WTC11 (cell line): Measurements from ENCODE around the gene RTEL1. TPM values are rescaled to one million over a fixed set of nuclear protein-coding genes. Genes with fewer than 3 reads are reported as not detected.

ENCODE experiments used
- ATAC-seq: fragments of 200-7000 bp; cut with Tn5 transposase; 2 replicates; pipeline ENCODE4 v1.10.0; 2021; ENCODE audit warnings: mild to moderate bottlenecking, moderate library complexity
- CTCF ChIA-PET: fragments of 300-600 bp; sonication (Branson Sonifier 250); formaldehyde crosslinking; loops from one replicate; lab custom pipeline; 2021; ENCODE audit warnings: antibody characterized with exemption; lab: Charles Lee
- POLR2A ChIA-PET: fragments of 350-600 bp; sonication (Branson Sonifier 250); formaldehyde crosslinking; loops from one replicate; lab custom pipeline; 2021; ENCODE audit warnings: antibody characterized with exemption; lab: Charles Lee
- DNase-seq: peaks from one replicate; pipeline ENCODE4 v3.0.0; 2021; ENCODE audit warnings: low spot score
- H3K27ac Mint-ChIP-seq: 2 replicates; pipeline ENCODE4 v1.8.0; 2021; ENCODE audit warnings: mixed read lengths
- H3K27me3 Mint-ChIP-seq: 2 replicates; pipeline ENCODE4 v1.8.0; 2021; ENCODE audit warnings: low read depth, mild to moderate bottlenecking, moderate library complexity, mixed read lengths
- H3K36me3 Mint-ChIP-seq: 2 replicates; pipeline ENCODE4 v1.8.0; 2021; ENCODE audit warnings: mixed read lengths
- H3K4me1 Mint-ChIP-seq: 2 replicates; pipeline ENCODE4 v1.8.0; 2022; ENCODE audit warnings: mixed read lengths
- H3K4me3 Mint-ChIP-seq: 2 replicates; pipeline ENCODE4 v1.8.0; 2021; ENCODE audit warnings: mild to moderate bottlenecking, moderate library complexity, mixed read lengths
- H3K9me3 Mint-ChIP-seq: 2 replicates; pipeline ENCODE4 v1.8.0; 2021; ENCODE audit warnings: mixed read lengths
- ELF4 ChIP-seq: sonication (generic); formaldehyde crosslinking; IDR thresholded peaks from 2 replicates; pipeline ENCODE4 v1.8.1; 2022; ENCODE audit warnings: low read depth, mild to moderate bottlenecking, moderate library complexity, missing genetic modification reagents
- FOXK1 ChIP-seq: sonication (generic); formaldehyde crosslinking; IDR thresholded peaks from 2 replicates; pipeline ENCODE4 v1.8.0; 2022; ENCODE audit warnings: mild to moderate bottlenecking, moderate library complexity, missing genetic modification reagents
- FOXP1 ChIP-seq: sonication (generic); formaldehyde crosslinking; IDR thresholded peaks from 2 replicates; pipeline ENCODE4 v1.8.0; 2022; ENCODE audit warnings: missing genetic modification reagents, mild to moderate bottlenecking, moderate library complexity, borderline replicate concordance
- JAZF1 ChIP-seq: fragments of 250-450 bp; sonication (Bioruptor Pico); IDR thresholded peaks from 2 replicates; pipeline ENCODE4 v1.9.0; 2021; ENCODE audit warnings: moderate library complexity, mild to moderate bottlenecking, inconsistent platforms
- KAT7 ChIP-seq: sonication (generic); formaldehyde crosslinking; IDR thresholded peaks from 2 replicates; pipeline ENCODE4 v1.8.1; 2023; ENCODE audit warnings: missing genetic modification reagents, mild to moderate bottlenecking, borderline replicate concordance
- MYBL2 ChIP-seq: sonication (generic); formaldehyde crosslinking; IDR thresholded peaks from 2 replicates; pipeline ENCODE4 v1.8.1; 2023; ENCODE audit warnings: mild to moderate bottlenecking, moderate library complexity, missing genetic modification reagents
- SP1 ChIP-seq: sonication (generic); formaldehyde crosslinking; conservative IDR thresholded peaks from 2 replicates; pipeline ENCODE4 v1.8.1; 2022; ENCODE audit warnings: missing genetic modification reagents
- TCF7 ChIP-seq: sonication (generic); formaldehyde crosslinking; IDR thresholded peaks from 2 replicates; pipeline ENCODE4 v1.8.0; 2022; ENCODE audit warnings: mild to moderate bottlenecking, low read depth, missing genetic modification reagents, moderate library complexity
- TEAD4 ChIP-seq: sonication (generic); formaldehyde crosslinking; IDR thresholded peaks from 2 replicates; pipeline ENCODE4 v1.8.0; 2022; ENCODE audit warnings: mild to moderate bottlenecking, missing genetic modification reagents
- total RNA-seq: library from RNA; stranded (reverse); gene quantifications from 3 replicates; pipeline ENCODE4 v1.2.3, GENCODE V29; 2021
- TF ChIP-seq, protein P1 (sequence below): sonication (generic); formaldehyde crosslinking; IDR thresholded peaks from 2 replicates; pipeline ENCODE4 v1.8.1; 2023; ENCODE audit warnings: mild to moderate bottlenecking, missing genetic modification reagents
- TF ChIP-seq, protein P2 (sequence below): fragments of 200-600 bp; IDR thresholded peaks from 2 replicates; pipeline ENCODE4 v1.8.0; 2022; ENCODE audit warnings: antibody characterized with exemption
- TF ChIP-seq, protein P3 (sequence below): sonication (generic); formaldehyde crosslinking; IDR thresholded peaks from 2 replicates; pipeline ENCODE4 v1.8.1; 2023; ENCODE audit warnings: mild to moderate bottlenecking, missing genetic modification reagents, borderline replicate concordance
- TF ChIP-seq, protein P4 (sequence below): sonication (generic); formaldehyde crosslinking; IDR thresholded peaks from 2 replicates; pipeline ENCODE4 v1.8.1; 2023; ENCODE audit warnings: mild to moderate bottlenecking, missing genetic modification reagents, moderate library complexity
- TF ChIP-seq, protein P5 (sequence below): sonication (generic); formaldehyde crosslinking; IDR thresholded peaks from 2 replicates; pipeline ENCODE4 v1.8.1; 2023; ENCODE audit warnings: mild to moderate bottlenecking, missing genetic modification reagents, moderate library complexity

The RTEL1 gene
- total RNA-seq, 1 experiment from 2014 or later = 44.9 TPM

DNA sequence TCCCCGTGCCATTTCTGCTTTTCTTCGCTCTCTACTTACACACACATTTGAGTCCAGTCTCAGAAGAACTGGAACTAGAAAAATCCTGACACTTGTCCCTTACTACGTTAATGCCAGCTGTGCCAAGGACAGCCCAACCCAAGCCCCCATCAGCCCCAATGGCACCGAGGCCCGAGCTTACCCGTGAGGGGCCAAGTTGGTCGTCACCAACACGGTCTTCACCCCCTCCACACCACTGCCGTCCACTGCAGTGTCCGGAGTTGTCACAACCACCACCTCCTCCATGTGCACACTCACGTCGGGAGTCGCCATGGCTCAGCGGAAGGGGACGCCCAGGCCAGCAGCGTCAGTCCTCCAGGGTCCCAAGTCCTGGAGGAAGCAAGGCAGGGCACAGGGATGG is 39.0 kb upstream of the RTEL1 start (continued):
- TF ChIP-seq, protein P1, sequence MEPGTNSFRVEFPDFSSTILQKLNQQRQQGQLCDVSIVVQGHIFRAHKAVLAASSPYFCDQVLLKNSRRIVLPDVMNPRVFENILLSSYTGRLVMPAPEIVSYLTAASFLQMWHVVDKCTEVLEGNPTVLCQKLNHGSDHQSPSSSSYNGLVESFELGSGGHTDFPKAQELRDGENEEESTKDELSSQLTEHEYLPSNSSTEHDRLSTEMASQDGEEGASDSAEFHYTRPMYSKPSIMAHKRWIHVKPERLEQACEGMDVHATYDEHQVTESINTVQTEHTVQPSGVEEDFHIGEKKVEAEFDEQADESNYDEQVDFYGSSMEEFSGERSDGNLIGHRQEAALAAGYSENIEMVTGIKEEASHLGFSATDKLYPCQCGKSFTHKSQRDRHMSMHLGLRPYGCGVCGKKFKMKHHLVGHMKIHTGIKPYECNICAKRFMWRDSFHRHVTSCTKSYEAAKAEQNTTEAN (CRISPR knock-in tag) = no peak
- TF ChIP-seq SP1 (CRISPR knock-in tag) (no peak), MYBL2 (no peak), KAT7 (no peak), TEAD4 (no peak)
- TF ChIP-seq, protein P2, sequence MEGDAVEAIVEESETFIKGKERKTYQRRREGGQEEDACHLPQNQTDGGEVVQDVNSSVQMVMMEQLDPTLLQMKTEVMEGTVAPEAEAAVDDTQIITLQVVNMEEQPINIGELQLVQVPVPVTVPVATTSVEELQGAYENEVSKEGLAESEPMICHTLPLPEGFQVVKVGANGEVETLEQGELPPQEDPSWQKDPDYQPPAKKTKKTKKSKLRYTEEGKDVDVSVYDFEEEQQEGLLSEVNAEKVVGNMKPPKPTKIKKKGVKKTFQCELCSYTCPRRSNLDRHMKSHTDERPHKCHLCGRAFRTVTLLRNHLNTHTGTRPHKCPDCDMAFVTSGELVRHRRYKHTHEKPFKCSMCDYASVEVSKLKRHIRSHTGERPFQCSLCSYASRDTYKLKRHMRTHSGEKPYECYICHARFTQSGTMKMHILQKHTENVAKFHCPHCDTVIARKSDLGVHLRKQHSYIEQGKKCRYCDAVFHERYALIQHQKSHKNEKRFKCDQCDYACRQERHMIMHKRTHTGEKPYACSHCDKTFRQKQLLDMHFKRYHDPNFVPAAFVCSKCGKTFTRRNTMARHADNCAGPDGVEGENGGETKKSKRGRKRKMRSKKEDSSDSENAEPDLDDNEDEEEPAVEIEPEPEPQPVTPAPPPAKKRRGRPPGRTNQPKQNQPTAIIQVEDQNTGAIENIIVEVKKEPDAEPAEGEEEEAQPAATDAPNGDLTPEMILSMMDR = no peak

DNA sequence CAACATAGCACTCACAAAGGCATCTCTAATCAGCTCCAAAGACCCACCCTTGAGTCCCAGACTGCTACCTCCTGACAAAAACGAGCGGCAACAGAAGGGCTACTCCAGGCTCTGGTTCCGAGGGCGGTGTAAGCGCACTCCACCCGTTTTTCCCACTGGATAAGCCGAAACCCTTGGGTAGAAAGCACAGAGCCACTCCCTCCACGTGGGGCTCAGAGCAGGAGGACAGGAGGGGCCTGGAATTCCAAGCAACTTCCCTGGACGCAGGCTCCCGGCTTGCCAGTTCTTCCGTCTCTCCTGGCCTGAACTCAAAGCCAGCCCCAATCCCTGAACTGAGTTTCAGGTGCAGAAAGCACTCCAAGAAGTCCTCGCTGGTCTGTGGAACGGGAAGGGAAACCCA is 38.6 kb upstream of the RTEL1 start:
- CTCF ChIA-PET = no interaction called here
- no peak overlapping the region for H3K4me3 Mint-ChIP-seq
- POLR2A ChIA-PET = no interaction called here
- peaks cover 9% of the 10 kb centered on the region for H3K4me1 Mint-ChIP-seq
- DNase-seq = no peak
- peaks cover 39% of the 10 kb centered on the region for H3K36me3 Mint-ChIP-seq
- H3K9me3 Mint-ChIP-seq = peaks cover 12% of the 10 kb centered on the region
- 0 out of 2 replicates have a peak overlapping the region, but pooled peaks have one; percentile 4 for H3K27ac Mint-ChIP-seq
- ATAC-seq = no peak
- TF ChIP-seq ELF4 (CRISPR knock-in tag) (no peak), TCF7 (CRISPR knock-in tag) (no peak), FOXP1 (CRISPR knock-in tag) (no peak), FOXK1 (CRISPR knock-in tag) (no peak), JAZF1 (CRISPR knock-in tag) (no peak), TEAD4 (no peak)
- TF ChIP-seq, protein P3, sequence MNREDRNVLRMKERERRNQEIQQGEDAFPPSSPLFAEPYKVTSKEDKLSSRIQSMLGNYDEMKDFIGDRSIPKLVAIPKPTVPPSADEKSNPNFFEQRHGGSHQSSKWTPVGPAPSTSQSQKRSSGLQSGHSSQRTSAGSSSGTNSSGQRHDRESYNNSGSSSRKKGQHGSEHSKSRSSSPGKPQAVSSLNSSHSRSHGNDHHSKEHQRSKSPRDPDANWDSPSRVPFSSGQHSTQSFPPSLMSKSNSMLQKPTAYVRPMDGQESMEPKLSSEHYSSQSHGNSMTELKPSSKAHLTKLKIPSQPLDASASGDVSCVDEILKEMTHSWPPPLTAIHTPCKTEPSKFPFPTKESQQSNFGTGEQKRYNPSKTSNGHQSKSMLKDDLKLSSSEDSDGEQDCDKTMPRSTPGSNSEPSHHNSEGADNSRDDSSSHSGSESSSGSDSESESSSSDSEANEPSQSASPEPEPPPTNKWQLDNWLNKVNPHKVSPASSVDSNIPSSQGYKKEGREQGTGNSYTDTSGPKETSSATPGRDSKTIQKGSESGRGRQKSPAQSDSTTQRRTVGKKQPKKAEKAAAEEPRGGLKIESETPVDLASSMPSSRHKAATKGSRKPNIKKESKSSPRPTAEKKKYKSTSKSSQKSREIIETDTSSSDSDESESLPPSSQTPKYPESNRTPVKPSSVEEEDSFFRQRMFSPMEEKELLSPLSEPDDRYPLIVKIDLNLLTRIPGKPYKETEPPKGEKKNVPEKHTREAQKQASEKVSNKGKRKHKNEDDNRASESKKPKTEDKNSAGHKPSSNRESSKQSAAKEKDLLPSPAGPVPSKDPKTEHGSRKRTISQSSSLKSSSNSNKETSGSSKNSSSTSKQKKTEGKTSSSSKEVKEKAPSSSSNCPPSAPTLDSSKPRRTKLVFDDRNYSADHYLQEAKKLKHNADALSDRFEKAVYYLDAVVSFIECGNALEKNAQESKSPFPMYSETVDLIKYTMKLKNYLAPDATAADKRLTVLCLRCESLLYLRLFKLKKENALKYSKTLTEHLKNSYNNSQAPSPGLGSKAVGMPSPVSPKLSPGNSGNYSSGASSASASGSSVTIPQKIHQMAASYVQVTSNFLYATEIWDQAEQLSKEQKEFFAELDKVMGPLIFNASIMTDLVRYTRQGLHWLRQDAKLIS (CRISPR knock-in tag) = no peak
- TF ChIP-seq, protein P2 = no peak
- TF ChIP-seq, protein P4, sequence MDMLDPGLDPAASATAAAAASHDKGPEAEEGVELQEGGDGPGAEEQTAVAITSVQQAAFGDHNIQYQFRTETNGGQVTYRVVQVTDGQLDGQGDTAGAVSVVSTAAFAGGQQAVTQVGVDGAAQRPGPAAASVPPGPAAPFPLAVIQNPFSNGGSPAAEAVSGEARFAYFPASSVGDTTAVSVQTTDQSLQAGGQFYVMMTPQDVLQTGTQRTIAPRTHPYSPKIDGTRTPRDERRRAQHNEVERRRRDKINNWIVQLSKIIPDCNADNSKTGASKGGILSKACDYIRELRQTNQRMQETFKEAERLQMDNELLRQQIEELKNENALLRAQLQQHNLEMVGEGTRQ = no peak
- TF ChIP-seq, protein P5, sequence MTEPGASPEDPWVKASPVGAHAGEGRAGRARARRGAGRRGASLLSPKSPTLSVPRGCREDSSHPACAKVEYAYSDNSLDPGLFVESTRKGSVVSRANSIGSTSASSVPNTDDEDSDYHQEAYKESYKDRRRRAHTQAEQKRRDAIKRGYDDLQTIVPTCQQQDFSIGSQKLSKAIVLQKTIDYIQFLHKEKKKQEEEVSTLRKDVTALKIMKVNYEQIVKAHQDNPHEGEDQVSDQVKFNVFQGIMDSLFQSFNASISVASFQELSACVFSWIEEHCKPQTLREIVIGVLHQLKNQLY (CRISPR knock-in tag) = no peak
- TF ChIP-seq, all 79 proteins: peak for 0
- H3K27me3 Mint-ChIP-seq = no peaks in the 10 kb centered on the region; the same call in 1 of the 2 replicates
